GM19467 (cell line): ENCODE measurements around the gene DDX54.

Source experiments
- ATAC-seq: cut with Tn5 transposase; IDR thresholded peaks from one replicate; pipeline ENCODE4 v1.9.1; 2021; ENCODE audit warnings: mild to moderate bottlenecking, moderate library complexity; ENCODE audit not compliant: unreplicated experiment

Gene DDX54

GRCh38 chr12:113165521-113166450 lies 19.5 kb downstream of the DDX54 start:
- ATAC-seq: no peak

GRCh38 chr12:113164014-113164413 lies 21.3 kb downstream of the DDX54 start:
- no peak for ATAC-seq

- no peak for ATAC-seq
Observed at GRCh38 chr12:113163030-113163360, 22.3 kb downstream of the DDX54 start.

- ATAC-seq: no peak
Observed at GRCh38 chr12:113162102-113163029, 22.9 kb downstream of the DDX54 start.

GRCh38 chr12:113161415-113162016 lies 23.8 kb downstream of the DDX54 start:
- no peak for ATAC-seq

- ATAC-seq: no peak
Observed at GRCh38 chr12:113159937-113160336, 25.3 kb downstream of the DDX54 start.

- no peak for ATAC-seq
Observed at GRCh38 chr12:113158439-113159203, 26.7 kb downstream of the DDX54 start.

GRCh38 chr12:113157218-113157859 lies 27.9 kb downstream of the DDX54 start:
- no peak for ATAC-seq

GRCh38 chr12:113155646-113156045 lies 29.6 kb downstream of the DDX54 start:
- no peak for ATAC-seq

- ATAC-seq: no peak
Observed at GRCh38 chr12:113155060-113155459, 30.2 kb downstream of the DDX54 start.

- ATAC-seq: no peak
Observed at GRCh38 chr12:113154351-113154973, 30.8 kb downstream of the DDX54 start.

GRCh38 chr12:113152835-113153814 lies 32.2 kb downstream of the DDX54 start:
- peak; percentile 72 for ATAC-seq

- no peak for ATAC-seq
Observed at GRCh38 chr12:113152196-113152834, 33.0 kb downstream of the DDX54 start.

GRCh38 chr12:113151655-113152054 lies 33.6 kb downstream of the DDX54 start:
- no peak for ATAC-seq

GRCh38 chr12:113149361-113150150 lies 35.7 kb downstream of the DDX54 start, which contains the start of gene CFAP73:
Gene CFAP73 (plus strand): TSS chr12:113149724. CDS start chr12:113149858, 134 bp downstream.
- no peak for ATAC-seq

GRCh38 chr12:113146999-113147398 lies 38.3 kb downstream of the DDX54 start:
- ATAC-seq: no peak
